ENCODE results near the gene PPP1R2.

- TF ChIP-seq POLR2A (IDR thresholded peaks at IDR 0.05) (no peak), CTCF (IDR thresholded peaks at IDR 0.05) (no peak)
Observed at GRCh38 chr3:195556390-195556789, 13.3 kb upstream of the PPP1R2 start.

Measured in body of pancreas (tissue), 4 donors.